HepG2 (cell line): Measurements from ENCODE around the gene SALL4. TPM values are rescaled to one million over a fixed set of nuclear protein-coding genes. Genes with fewer than 3 reads are reported as not detected.

Experiments
- ATAC-seq: fragments of 200-7000 bp; cut with Tn5 transposase; 3 replicates; pipeline ENCODE4 v1.9.1; 2020; ENCODE audit warnings: mild to moderate bottlenecking, moderate library complexity
- BruUV-seq: library from RNA; stranded (reverse); fragments of 400-500 nt; replicated peaks from 2 replicates; lab custom pipeline; 2021; lab: Mats Ljungman, UMichigan
- CTCF ChIA-PET: fragments of 300-600 bp; formaldehyde crosslinking; extraction: SDS; loops from one replicate; lab custom pipeline; 2021; ENCODE audit warnings: low total read pairs, inconsistent platforms, low intra/inter-chr PET ratio; lab: Yijun Ruan, JAX
- POLR2A ChIA-PET: fragments of 350-600 bp; sonication (Branson Sonifier 250); formaldehyde crosslinking; loops from one replicate; lab custom pipeline; 2020; ENCODE audit warnings: antibody characterized with exemption, inconsistent platforms; lab: Yijun Ruan, JAX
- DNase-seq: peaks from one replicate; pipeline ENCODE4 v3.0.0-alpha.2; 2015; ENCODE audit warnings: low spot score
- FAIRE-seq: peaks from 3 replicates; lab custom pipeline; 2011; peaks lifted over from hg19 to GRCh38; lab: Jason Lieb, UNC
- H2AFZ ChIP-seq: one replicate; pipeline ENCODE4 v1.6.1; 2011; ENCODE audit warnings: low read length, inconsistent platforms
- H3K27ac ChIP-seq: fragments of 300-600 bp; 3 replicates; pipeline ENCODE4 v1.8.0; 2011; ENCODE audit warnings: mixed run types, mild to moderate bottlenecking, mixed read lengths, low read length, inconsistent platforms; ENCODE audit not compliant: insufficient read depth; ENCODE audit errors: extremely low read length
- H3K27me3 ChIP-seq, 2 experiments: fragments of 200-600 bp in 1 of 2; 2 replicates in 1 of 2; 3 replicates in 1 of 2; pipeline versions ENCODE4 v1.6.0 to v1.8.0; 2011; ENCODE audit warnings: low read length in 2 of 2, mild to moderate bottlenecking in 2 of 2, moderate library complexity in 2 of 2, inconsistent platforms in 1 of 2; ENCODE audit not compliant: insufficient read depth in 2 of 2, control insufficient read depth in 1 of 2
- H3K36me3 ChIP-seq, 2 experiments: fragments of 200-600 bp in 1 of 2; replicated peaks in 1 of 2; 2 replicates in 1 of 2; 3 replicates in 1 of 2; pipeline versions ENCODE4 v1.5.1 to v1.8.0; 2011; ENCODE audit warnings: low read length in 2 of 2, inconsistent platforms in 1 of 2; ENCODE audit not compliant: insufficient read depth in 2 of 2, control insufficient read depth in 1 of 2
- H3K4me1 ChIP-seq: 2 replicates; pipeline ENCODE4 v1.5.1; 2012; ENCODE audit warnings: low read length, inconsistent platforms; ENCODE audit not compliant: insufficient read depth
- H3K4me2 ChIP-seq: 2 replicates; pipeline ENCODE4 v1.6.0; 2011; ENCODE audit warnings: low read depth, low read length, inconsistent platforms
- H3K4me3 ChIP-seq, 3 experiments: fragments of 200-600 bp in 1 of 3; sonication (generic), shearing (Covaris generic) in 1 of 3; replicated peaks in 1 of 3; 2 replicates each; pipeline ENCODE4 v1.5.1; 2011 to 2016; ENCODE audit warnings: low read length in 3 of 3, inconsistent platforms in 2 of 3, low read depth in 2 of 3, mild to moderate bottlenecking in 2 of 3, control low read depth in 1 of 3, mixed read lengths in 1 of 3; ENCODE audit not compliant: insufficient read depth in 1 of 3
- H3K79me2 ChIP-seq: one replicate; pipeline ENCODE4 v1.6.1; 2011; ENCODE audit warnings: low read length, inconsistent platforms; ENCODE audit not compliant: insufficient read depth
- H3K9ac ChIP-seq: 2 replicates; pipeline ENCODE4 v1.6.0; 2011; ENCODE audit warnings: mild to moderate bottlenecking, low read depth, low read length, inconsistent platforms; ENCODE audit not compliant: insufficient read depth
- H3K9me3 ChIP-seq: 2 replicates; pipeline ENCODE4 v1.5.1; 2012; ENCODE audit warnings: mild to moderate bottlenecking, low read length
- H4K20me1 ChIP-seq: 2 replicates; pipeline ENCODE4 v1.6.0; 2011; ENCODE audit warnings: inconsistent platforms, mild to moderate bottlenecking, low read length, moderate library complexity; ENCODE audit not compliant: insufficient read depth
- EEA1 ChIP-seq: sonication (generic); formaldehyde crosslinking; IDR thresholded peaks from 2 replicates; pipeline ENCODE4 v1.5.1; 2020; ENCODE audit warnings: mild to moderate bottlenecking, missing genetic modification reagents, borderline replicate concordance
- MBD4 ChIP-seq: IDR thresholded peaks from 2 replicates; pipeline ENCODE4 v1.6.1; 2012; ENCODE audit warnings: low read length, inconsistent platforms, borderline replicate concordance
- ZNF367 ChIP-seq: sonication (generic); formaldehyde crosslinking; IDR thresholded peaks from 2 replicates; pipeline ENCODE4 v1.4.0; 2020; ENCODE audit warnings: missing genetic modification reagents, borderline replicate concordance
- WGBS: methylation state at CpG from one replicate; pipeline ENCODE4 v1.1.6; 2017; ENCODE audit warnings: low lambda C conversion rate; 5-methylcytosine and 5-hydroxymethylcytosine counted together
- in situ Hi-C: cut with HindIII; loops from 2 replicates; pipeline ENCODE4 v1.10.0; 2017; ENCODE audit warnings: low pct_unique_long_range_greater_than_20kb; ENCODE audit not compliant: extremely low pct_ligation_motif_present
- intact Hi-C: fragments of 100-400 bp; cut with micrococcal nuclease; formaldehyde crosslinking; loops from one replicate; pipeline ENCODE4 v1.10.0; 2022; ENCODE audit not compliant: unreplicated experiment
- polyA plus RNA-seq, 8 experiments: library from polyadenylated mRNA; depleted of rRNA in 3 of 8; stranded (reverse) in 7 of 8; unstranded in 1 of 8; fragments of >200 nt; fragmentation: Illumina TruSeq in 4 of 8; extraction: Trizol in 4 of 8; gene quantifications; 2 replicates each; pipeline versions ENCODE4 v1.2.1 to v1.2.3, GENCODE V29; 2011 to 2016; ENCODE audit warnings: low read depth in 4 of 8, missing spikeins in 1 of 8, mixed read lengths in 1 of 8; ENCODE audit not compliant: insufficient read depth in 1 of 8
- total RNA-seq, 5 experiments: library from RNA; depleted of rRNA; stranded (reverse); fragments of >200 nt; fragmentation: Illumina TruSeq; extraction: Trizol; gene quantifications; 2 replicates each; pipeline ENCODE4 v1.2.3, GENCODE V29; 2016; ENCODE audit warnings: low read depth in 1 of 5
- TF ChIP-seq, protein P1 (sequence below): sonication (generic); formaldehyde crosslinking; IDR thresholded peaks from 2 replicates; pipeline ENCODE4 v1.4.0; 2020; ENCODE audit warnings: missing genetic modification reagents

SALL4 gene
- total and polyA plus RNA-seq, 2 of the 13 experiments (the other 11 are each of a cell fraction or from before 2014, with no cell fraction given), result 0.33 to 1.8 TPM

DNA sequence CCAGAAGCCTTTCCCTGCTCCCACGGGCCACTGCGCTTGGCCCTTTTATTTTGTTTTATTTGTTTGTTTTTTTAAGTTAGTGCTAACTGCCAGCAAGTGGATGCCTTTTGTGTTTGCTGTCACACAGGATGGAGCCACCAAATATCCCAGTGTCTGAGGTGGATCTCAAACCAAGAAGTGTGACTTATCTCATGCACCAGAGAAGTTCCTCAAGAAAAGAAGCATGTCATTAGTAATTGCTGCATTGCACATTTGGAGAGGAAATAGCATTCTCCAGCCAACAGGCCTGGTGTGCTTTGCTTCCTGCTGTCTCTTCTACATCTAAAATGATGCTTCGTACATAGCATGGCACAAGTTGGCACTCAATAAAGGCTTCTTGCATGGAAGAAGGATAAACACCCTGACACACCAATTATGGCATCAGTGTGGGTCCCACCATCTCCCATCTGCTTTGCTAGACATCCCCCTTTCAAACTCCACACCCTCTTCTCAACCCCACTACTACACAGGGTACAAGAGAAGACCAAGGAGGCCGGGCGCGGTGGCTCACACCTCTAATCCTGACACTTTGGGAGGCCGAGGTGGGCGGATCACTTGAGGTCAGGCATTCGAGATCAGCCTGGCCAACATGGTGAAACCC is 32.2 kb downstream of the SALL4 start:
- Histone ChIP-seq H2AFZ (no peak overlapping the region), H3K27ac (no peak overlapping the region), H3K4me1 (peaks cover 27% of the 10 kb centered on the region), H3K4me3 (no peak overlapping the region), H3K36me3 (no peaks in the 10 kb centered on the region), H3K79me2 (peaks cover 7% of the 10 kb centered on the region), H3K27me3 (peaks cover 0 to 12% of the 10 kb centered on the region in 2 experiments; a peak in 2 of 5 replicates), H3K9me3 (no peaks in the 10 kb centered on the region), H4K20me1 (no peaks in the 10 kb centered on the region), H3K4me2 (no peak overlapping the region), H3K9ac (no peak overlapping the region)
- BruUV-seq, result no TSS peak
- FAIRE-seq, result no peak
- in situ Hi-C loops (no loop called here), intact Hi-C loops (no loop called here)
- CTCF ChIA-PET, result interaction anchor here (1.6 kb wide), 1 partner anchor 11 kb away, joined by 3 read pairs; no protein-coding TSS in a partner anchor
- no peak for DNase-seq
- WGBS, result 71% methylated on average over 9 of the region's 9 CpGs
- TF ChIP-seq, protein P1, sequence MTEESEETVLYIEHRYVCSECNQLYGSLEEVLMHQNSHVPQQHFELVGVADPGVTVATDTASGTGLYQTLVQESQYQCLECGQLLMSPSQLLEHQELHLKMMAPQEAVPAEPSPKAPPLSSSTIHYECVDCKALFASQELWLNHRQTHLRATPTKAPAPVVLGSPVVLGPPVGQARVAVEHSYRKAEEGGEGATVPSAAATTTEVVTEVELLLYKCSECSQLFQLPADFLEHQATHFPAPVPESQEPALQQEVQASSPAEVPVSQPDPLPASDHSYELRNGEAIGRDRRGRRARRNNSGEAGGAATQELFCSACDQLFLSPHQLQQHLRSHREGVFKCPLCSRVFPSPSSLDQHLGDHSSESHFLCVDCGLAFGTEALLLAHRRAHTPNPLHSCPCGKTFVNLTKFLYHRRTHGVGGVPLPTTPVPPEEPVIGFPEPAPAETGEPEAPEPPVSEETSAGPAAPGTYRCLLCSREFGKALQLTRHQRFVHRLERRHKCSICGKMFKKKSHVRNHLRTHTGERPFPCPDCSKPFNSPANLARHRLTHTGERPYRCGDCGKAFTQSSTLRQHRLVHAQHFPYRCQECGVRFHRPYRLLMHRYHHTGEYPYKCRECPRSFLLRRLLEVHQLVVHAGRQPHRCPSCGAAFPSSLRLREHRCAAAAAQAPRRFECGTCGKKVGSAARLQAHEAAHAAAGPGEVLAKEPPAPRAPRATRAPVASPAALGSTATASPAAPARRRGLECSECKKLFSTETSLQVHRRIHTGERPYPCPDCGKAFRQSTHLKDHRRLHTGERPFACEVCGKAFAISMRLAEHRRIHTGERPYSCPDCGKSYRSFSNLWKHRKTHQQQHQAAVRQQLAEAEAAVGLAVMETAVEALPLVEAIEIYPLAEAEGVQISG (CRISPR knock-in tag), result no peak
- TF ChIP-seq ZNF367 (CRISPR knock-in tag), result no peak
- TF ChIP-seq EEA1 (CRISPR knock-in tag), result no peak
- TF ChIP-seq MBD4, result no peak
- no peak for ATAC-seq
- POLR2A ChIA-PET, result interaction anchor here (1.2 kb wide), 1 partner anchor 11 kb away, joined by 3 read pairs; no protein-coding TSS in a partner anchor
